Spleen (tissue), 13 donors: ENCODE data around the gene JCHAIN. TPM values are rescaled to one million over a fixed set of nuclear protein-coding genes. Genes with fewer than 3 reads are reported as not detected.

Experiments used
- DNase-seq: peaks from one replicate; pipeline ENCODE4 v3.0.0-alpha.2; 2020
- H3K27ac ChIP-seq, 8 donors: fragments of 200-600 bp; sonication (generic) in 7 of 8; 1 replicate in 4 of 8; 2 replicates in 4 of 8; pipeline versions ENCODE4 v1.5.0 to v1.8.0; 2016 to 2021; ENCODE audit warnings: inconsistent platforms in 4 of 8, mild to moderate bottlenecking in 4 of 8, moderate library complexity in 1 of 8
- H3K27me3 ChIP-seq, 7 donors: fragments of 200-600 bp; sonication (generic) in 6 of 7; replicated peaks in 1 of 7; 1 replicate in 4 of 7; 2 replicates in 3 of 7; pipeline versions ENCODE4 v1.5.0 to v1.8.0; 2016 to 2021; ENCODE audit warnings: inconsistent platforms in 3 of 7, mild to moderate bottlenecking in 1 of 7
- H3K36me3 ChIP-seq, 6 donors: fragments of 200-600 bp; sonication (generic) in 5 of 6; 1 replicate in 4 of 6; 2 replicates in 2 of 6; pipeline versions ENCODE4 v1.5.0 to v1.8.0; 2016 to 2021; ENCODE audit warnings: inconsistent platforms in 2 of 6
- H3K4me1 ChIP-seq, 6 donors: fragments of 200-600 bp; sonication (generic) in 5 of 6; 1 replicate in 3 of 6; 2 replicates in 3 of 6; pipeline versions ENCODE4 v1.5.0 to v1.8.0; 2016 to 2021; ENCODE audit warnings: inconsistent platforms in 3 of 6
- H3K4me3 ChIP-seq, 8 donors: fragments of 200-600 bp; sonication (generic) in 7 of 8; 1 replicate in 4 of 8; 2 replicates in 4 of 8; pipeline versions ENCODE4 v1.5.0 to v1.8.0; 2016 to 2021; ENCODE audit warnings: inconsistent platforms in 4 of 8, mild to moderate bottlenecking in 4 of 8, moderate library complexity in 2 of 8
- H3K9me3 ChIP-seq, 8 donors: fragments of 200-600 bp; sonication (generic) in 7 of 8; 1 replicate in 4 of 8; 2 replicates in 4 of 8; pipeline versions ENCODE4 v1.5.0 to v1.8.0; 2016 to 2021; ENCODE audit warnings: inconsistent platforms in 4 of 8
- CTCF ChIP-seq, 11 experiments: fragments of 200-600 bp in 7 of 11; fragments of 450-650 bp in 4 of 11; sonication (generic) in 4 of 11; IDR thresholded peaks in 8 of 11; conservative IDR thresholded peaks in 3 of 11; 1 replicate in 7 of 11; 2 replicates in 4 of 11; pipeline versions ENCODE4 v1.4.0 to v1.8.0; 2016 to 2021; ENCODE audit warnings: antibody characterized with exemption in 11 of 11, inconsistent platforms in 4 of 11, mild to moderate bottlenecking in 1 of 11
- POLR2A ChIP-seq, 3 donors: fragments of 450-650 bp; IDR thresholded peaks; one replicate each; pipeline ENCODE4 v1.5.1; 2017; ENCODE audit warnings: antibody characterized with exemption in 3 of 3, mild to moderate bottlenecking in 1 of 3
- POLR2AphosphoS5 ChIP-seq, 3 donors: sonication (generic); formaldehyde crosslinking; IDR thresholded peaks; one replicate each; pipeline ENCODE4 v1.5.1; 2017; ENCODE audit warnings: antibody characterized with exemption in 3 of 3
- WGBS, 5 donors: extraction: QIAGEN DNeasy Blood & Tissue Kit in 3 of 5; methylation state at CpG; one replicate each; pipeline versions ENCODE4 v1.1.5 to v1.1.7; 2013 to 2018; 5-methylcytosine and 5-hydroxymethylcytosine counted together
- intact Hi-C: fragments of 100-400 bp; cut with DNase I; formaldehyde crosslinking; loops from one replicate; pipeline ENCODE4 v1.15.0; 2023; ENCODE audit warnings: low total_unique reads
- long read RNA-seq, 2 donors: transcript quantifications; one replicate each; lab custom pipeline, GENCODE V29; 2026
- polyA plus RNA-seq, 3 donors: library from polyadenylated mRNA; stranded (reverse); fragments of 200-250 nt; gene quantifications; one replicate each; pipeline ENCODE4 v1.2.1, GENCODE V29; 2013
- total RNA-seq, 7 donors: library from RNA; depleted of rRNA in 3 of 7; stranded (reverse); fragments of >200 nt in 3 of 7; fragmentation: NEBNext Ultra II Directional in 4 of 7; extraction: Animal tissue kit (Norgen Biotek cat#: 25700) in 4 of 7; gene quantifications; one replicate each; pipeline versions ENCODE4 v1.1.0 to v1.2.1, GENCODE V29; 2016 to 2021
- donor health status: healthy with polysubstance abuse.
- donor health status: DM: no; HTN: no; CAD: no; lungs with moderate emphysema.
- donor health status: DM: no; HTN: no; CAD: no.
- donor health status: Bipolar disorder and iron deficiency.
- donor health status: healthy.
- donor health status: DM: no; HTN: no; CAD: no.
- donor health status: DM: yes; HTN: yes; CAD: no.

JCHAIN gene
- 1,000 to 10,000 TPM in 1 of 7 donors, 100 to 1,000 TPM in 6; 185 to 1,125 (median 538) TPM for total RNA-seq
- 100 to 1,000 TPM in 1 of 3 donors, 10 to 100 TPM in 2; 64.8 to 181 (median 96.9) TPM for polyA plus RNA-seq
- long read RNA-seq, donor 1, transcript JCHAIN-201 (4 exons, 1,438 nt), result major isoform, 8 of 8 reads
- long read RNA-seq, donor 1, partial matches to known transcripts, result 0 of 8 reads
- long read RNA-seq, donor 1, other reads (novel, unspliced or antisense), result 0 of 8 reads
- long read RNA-seq, donor 2, transcript JCHAIN-201 (4 exons, 1,438 nt), result major isoform, 13 of 13 reads
- long read RNA-seq, donor 2, partial matches to known transcripts, result 0 of 13 reads
- long read RNA-seq, donor 2, other reads (novel, unspliced or antisense), result 0 of 13 reads

GRCh38 chr4:70666369-70666768 is at the start of gene JCHAIN:
Gene JCHAIN, minus strand, starts transcription at chr4:70666508. Its CDS starts 18 bp downstream, at chr4:70666490.
- WGBS, 5 donors, result 64 to 78% (median 68%) methylated on average over 1 of the region's 1 CpG
- H3K4me3 ChIP-seq, result peak within 1 kb of the TSS in 5 of 8 donors; percentile 0 to 42 (median 23)
- H3K36me3 ChIP-seq, result no peaks in the 10 kb centered on the region
- no peaks in the 10 kb centered on the region for H3K9me3 ChIP-seq
- TF ChIP-seq POLR2AphosphoS5 (IDR thresholded peaks at IDR 0.05) (no peak), POLR2A (IDR thresholded peaks at IDR 0.05) (no peak)
- peaks cover 0 to 41% (median 6%) of the 10 kb centered on the region in 6 donors for H3K4me1 ChIP-seq
- intact Hi-C loops, result no loop called here
- no peaks in the 10 kb centered on the region for H3K27me3 ChIP-seq
- no peak for DNase-seq
- peak within 1 kb of the TSS in 5 of 8 donors; percentile 13 to 44 (median 40) for H3K27ac ChIP-seq

- H3K27me3 ChIP-seq, result no peaks in the 10 kb centered on the region
- intact Hi-C loops, result no loop called here
- no peaks in the 10 kb centered on the region for H3K9me3 ChIP-seq
- H3K4me3 ChIP-seq, result peak overlapping the region in 1 of 8 donors; percentile 33
- TF ChIP-seq POLR2A (IDR thresholded peaks at IDR 0.05) (no peak), POLR2AphosphoS5 (IDR thresholded peaks at IDR 0.05) (no peak), CTCF (IDR thresholded peaks at IDR 0.05 in 8 of 11, conservative IDR thresholded peaks at IDR 0.05 in 3 of 11) (no peak)
- no peaks in the 10 kb centered on the region for H3K36me3 ChIP-seq
- peaks cover 26 to 61% (median 55%) of the 10 kb centered on the region in 6 donors for H3K4me1 ChIP-seq
- 58 to 76% (median 70%) methylated on average over 6 of the region's 6 CpGs for WGBS, 5 donors
- DNase-seq, result no peak
- H3K27ac ChIP-seq, result peak overlapping the region in 6 of 8 donors; percentile 30 to 83 (median 70)
These were observed 48.8 kb upstream of the JCHAIN start for GRCh38 chr4:70715097-70715496.

- Histone ChIP-seq H3K27ac (peak overlapping the region in 7 of 8 donors; percentile 41 to 83 (median 68)), H3K27me3 (no peaks in the 10 kb centered on the region), H3K4me1 (peaks cover 26 to 69% (median 57%) of the 10 kb centered on the region in 6 donors), H3K4me3 (peak overlapping the region in 1 of 8 donors; percentile 33), H3K36me3 (no peaks in the 10 kb centered on the region), H3K9me3 (no peaks in the 10 kb centered on the region)
- DNase-seq, result no peak
- 60 to 81% (median 68%) methylated on average over 5 of the region's 5 CpGs for WGBS, 5 donors
- TF ChIP-seq POLR2A (IDR thresholded peaks at IDR 0.05) (no peak), CTCF (IDR thresholded peaks at IDR 0.05 in 8 of 11, conservative IDR thresholded peaks at IDR 0.05 in 3 of 11) (no peak), POLR2AphosphoS5 (IDR thresholded peaks at IDR 0.05) (no peak)
- intact Hi-C loops, result no loop called here
These were observed 48.0 kb upstream of the JCHAIN start for GRCh38 chr4:70714079-70714887.

- Histone ChIP-seq H3K36me3 (no peaks in the 10 kb centered on the region), H3K4me3 (peak overlapping the region in 1 of 8 donors; percentile 33), H3K27ac (peak overlapping the region; percentile 22 to 83 (median 62)), H3K27me3 (no peaks in the 10 kb centered on the region), H3K4me1 (peaks cover 26 to 76% (median 58%) of the 10 kb centered on the region in 6 donors), H3K9me3 (no peaks in the 10 kb centered on the region)
- intact Hi-C loops, result no loop called here
- no peak for DNase-seq
- WGBS, 5 donors, result 58 to 65% (median 60%) methylated on average over 7 of the region's 7 CpGs
- TF ChIP-seq POLR2AphosphoS5 (IDR thresholded peaks at IDR 0.05) (no peak), POLR2A (IDR thresholded peaks at IDR 0.05) (no peak), CTCF (IDR thresholded peaks at IDR 0.05 in 8 of 11, conservative IDR thresholded peaks at IDR 0.05 in 3 of 11) (no peak)
These were observed 47.3 kb upstream of the JCHAIN start for GRCh38 chr4:70713453-70714078.
